HUES64 (cell line): Measurements from ENCODE around the gene DGKI.

Source experiments
- H3K27ac ChIP-seq: 2 replicates; pipeline ENCODE4 v1.7.0; 2013; ENCODE audit warnings: low read depth, low read length, inconsistent platforms
- H3K27me3 ChIP-seq: 2 replicates; pipeline ENCODE4 v1.6.1; 2013; ENCODE audit warnings: mild to moderate bottlenecking, low read length; ENCODE audit not compliant: insufficient read depth
- H3K36me3 ChIP-seq: 2 replicates; pipeline ENCODE4 v1.6.1; 2013; ENCODE audit warnings: mild to moderate bottlenecking, low read length; ENCODE audit not compliant: insufficient read depth
- H3K4me1 ChIP-seq: 2 replicates; pipeline ENCODE4 v1.6.1; 2013; ENCODE audit warnings: mild to moderate bottlenecking, low read length, moderate library complexity; ENCODE audit not compliant: insufficient read depth
- H3K4me3 ChIP-seq: 2 replicates; pipeline ENCODE4 v1.5.1; 2013; ENCODE audit warnings: mild to moderate bottlenecking, low read length, moderate library complexity
- H3K9ac ChIP-seq: 2 replicates; pipeline ENCODE4 v1.6.1; 2013; ENCODE audit warnings: mild to moderate bottlenecking, low read depth, low read length
- H3K9me3 ChIP-seq: 2 replicates; pipeline ENCODE4 v1.6.1; 2013; ENCODE audit warnings: low read depth, low read length; ENCODE audit not compliant: insufficient read depth
- WGBS: fragments of 150-250, 120-280 bp; methylation state at CpG from one replicate; pipeline ENCODE4 v1.1.7; 2013; ENCODE audit warnings: missing lambda C conversion rate; 5-methylcytosine and 5-hydroxymethylcytosine counted together

DGKI gene

DNA sequence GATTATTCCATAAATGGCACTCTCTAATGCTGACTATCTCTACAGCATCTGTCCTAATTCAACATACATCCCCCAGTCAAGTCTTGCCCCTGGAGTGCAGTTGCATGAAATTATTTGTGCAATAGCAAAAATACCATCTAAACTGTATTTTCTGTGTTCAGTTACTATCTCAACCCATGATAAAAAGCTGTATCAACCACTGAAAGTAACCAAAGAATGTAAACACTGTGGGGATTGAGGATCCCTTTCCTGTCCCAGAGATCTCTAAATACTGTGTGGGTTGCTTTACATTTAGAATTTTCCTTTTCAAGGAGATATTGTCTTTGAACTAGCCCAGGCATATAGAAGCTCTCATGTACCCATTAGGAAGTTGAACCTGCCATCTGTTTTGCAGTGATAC lies 23.9 kb upstream of the DGKI start:
- Histone ChIP-seq H3K9ac (no peak overlapping the region), H3K27ac (no peak overlapping the region), H3K4me1 (peaks cover 14% of the 10 kb centered on the region), H3K9me3 (no peaks in the 10 kb centered on the region), H3K27me3 (no peaks in the 10 kb centered on the region), H3K4me3 (no peak overlapping the region), H3K36me3 (peaks cover 37% of the 10 kb centered on the region)

DNA sequence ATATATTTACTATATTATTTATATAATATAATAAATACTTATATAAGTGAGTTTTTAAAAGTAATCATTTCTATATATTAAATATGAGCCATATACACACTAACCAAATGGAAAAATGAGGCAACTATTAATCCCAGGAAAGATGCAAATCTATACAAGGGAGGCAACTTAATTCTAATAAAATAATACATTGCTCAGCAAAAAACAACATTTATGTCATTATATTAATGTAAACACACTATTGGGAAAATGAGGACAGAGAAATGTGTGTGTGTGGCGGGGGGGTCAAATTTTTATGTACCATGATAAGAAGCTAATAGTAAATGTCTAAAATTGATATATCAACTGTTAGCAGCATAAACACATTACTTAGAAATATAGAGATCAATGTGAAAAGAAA lies 23.3 kb upstream of the DGKI start:
- peaks cover 8% of the 10 kb centered on the region for H3K4me1 ChIP-seq
- peaks cover 38% of the 10 kb centered on the region for H3K36me3 ChIP-seq
- no peaks in the 10 kb centered on the region for H3K27me3 ChIP-seq
- H3K9ac ChIP-seq = no peak overlapping the region
- no peaks in the 10 kb centered on the region for H3K9me3 ChIP-seq
- no CpG with 5 or more reads among the region's 1 CpG for WGBS
- no peak overlapping the region for H3K4me3 ChIP-seq
- H3K27ac ChIP-seq = no peak overlapping the region

DNA sequence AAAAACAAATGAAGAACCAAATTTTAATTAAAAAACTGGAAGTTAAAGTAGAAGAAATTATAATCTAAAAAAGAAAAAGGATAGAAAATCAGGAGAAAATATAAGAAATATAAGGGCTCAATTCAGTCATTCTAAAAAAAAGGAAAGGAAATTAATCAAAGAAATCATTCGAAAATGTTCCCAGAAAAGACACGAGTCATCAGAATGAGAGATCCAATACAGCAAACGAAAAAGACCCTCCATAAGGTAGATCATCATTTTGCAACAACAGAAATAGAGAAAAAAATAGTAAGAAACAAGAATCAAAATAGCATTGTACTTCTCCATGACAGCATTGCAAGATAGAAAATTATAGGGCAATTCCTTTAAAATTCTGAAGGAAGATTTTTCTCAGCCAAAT lies 22.5 kb upstream of the DGKI start:
- no peaks in the 10 kb centered on the region for H3K27me3 ChIP-seq
- peaks cover 40% of the 10 kb centered on the region; the same call in 1 of the 2 replicates for H3K36me3 ChIP-seq
- no peak overlapping the region for H3K4me3 ChIP-seq
- 100% methylated on average over 1 of the region's 3 CpGs for WGBS
- H3K9ac ChIP-seq = no peak overlapping the region
- no peaks in the 10 kb centered on the region for H3K9me3 ChIP-seq
- peaks cover 3% of the 10 kb centered on the region; the same call in 1 of the 2 replicates for H3K4me1 ChIP-seq
- H3K27ac ChIP-seq = no peak overlapping the region

DNA sequence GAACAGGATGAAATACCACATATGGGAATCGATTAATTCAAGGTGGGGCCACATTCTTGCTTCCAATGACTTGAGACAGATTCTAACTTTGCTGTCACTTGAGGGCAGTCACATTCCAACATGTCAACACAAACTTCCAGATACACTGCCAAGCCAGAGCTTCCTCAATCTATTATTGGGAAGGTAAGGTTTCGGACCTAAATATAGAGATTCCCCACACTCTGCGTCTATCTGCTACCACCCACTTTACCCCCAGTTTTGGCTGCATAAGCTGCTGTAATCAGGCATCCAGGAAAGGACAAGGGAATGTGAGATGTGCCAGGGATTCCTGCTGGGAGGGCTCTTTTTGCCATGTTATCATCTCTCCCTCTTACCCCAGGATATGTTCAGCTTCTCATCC lies 20.5 kb upstream of the DGKI start:
- H3K9ac ChIP-seq = no peak overlapping the region
- H3K36me3 ChIP-seq = peaks cover 26% of the 10 kb centered on the region; the same call in 1 of the 2 replicates

DNA sequence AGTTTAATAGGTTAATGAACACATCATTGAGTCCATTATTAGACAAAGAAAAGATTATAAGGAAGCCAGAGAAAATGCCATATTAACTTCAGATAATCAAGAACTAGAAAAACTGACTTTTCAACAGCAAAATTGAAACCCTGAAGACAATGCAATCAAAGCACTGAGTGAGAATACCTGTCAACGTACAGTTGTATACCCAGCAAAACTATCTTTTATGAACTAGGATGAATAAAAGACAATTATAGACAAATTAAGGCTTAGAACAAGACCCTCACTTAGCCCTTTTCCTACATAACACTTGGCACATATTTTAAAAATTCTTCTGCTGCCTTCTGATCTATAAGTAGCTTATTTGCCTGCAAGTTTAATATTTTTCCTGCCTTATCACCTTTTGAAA lies 19.0 kb upstream of the DGKI start:
- Histone ChIP-seq H3K36me3 (peaks cover 26% of the 10 kb centered on the region; the same call in 1 of the 2 replicates), H3K4me3 (no peak overlapping the region), H3K27ac (no peak overlapping the region), H3K27me3 (no peaks in the 10 kb centered on the region), H3K9me3 (no peaks in the 10 kb centered on the region), H3K4me1 (0 out of 2 replicates have a peak, but pooled peaks cover 2% of the 10 kb centered on the region), H3K9ac (no peak overlapping the region)
- WGBS = no CpG with 5 or more reads among the region's 1 CpG

More for the DNA sequence above, 20.5 kb upstream of the DGKI start:
- Histone ChIP-seq H3K27me3 (no peaks in the 10 kb centered on the region), H3K4me3 (no peak overlapping the region), H3K27ac (no peak overlapping the region), H3K9me3 (no peaks in the 10 kb centered on the region), H3K4me1 (no peaks in the 10 kb centered on the region)
- 93% methylated on average over 3 of the region's 3 CpGs for WGBS

- Histone ChIP-seq H3K4me3 (no peak overlapping the region), H3K9ac (no peak overlapping the region), H3K27ac (no peak overlapping the region), H3K9me3 (no peaks in the 10 kb centered on the region), H3K4me1 (0 out of 2 replicates have a peak, but pooled peaks cover 4% of the 10 kb centered on the region), H3K27me3 (no peaks in the 10 kb centered on the region), H3K36me3 (peaks cover 26% of the 10 kb centered on the region; the same call in 1 of the 2 replicates)
- WGBS = 93% methylated on average over 2 of the region's 2 CpGs
These were observed 16.2 kb upstream of the DGKI start for GRCh38 chr7:137862964-137863363.

DNA sequence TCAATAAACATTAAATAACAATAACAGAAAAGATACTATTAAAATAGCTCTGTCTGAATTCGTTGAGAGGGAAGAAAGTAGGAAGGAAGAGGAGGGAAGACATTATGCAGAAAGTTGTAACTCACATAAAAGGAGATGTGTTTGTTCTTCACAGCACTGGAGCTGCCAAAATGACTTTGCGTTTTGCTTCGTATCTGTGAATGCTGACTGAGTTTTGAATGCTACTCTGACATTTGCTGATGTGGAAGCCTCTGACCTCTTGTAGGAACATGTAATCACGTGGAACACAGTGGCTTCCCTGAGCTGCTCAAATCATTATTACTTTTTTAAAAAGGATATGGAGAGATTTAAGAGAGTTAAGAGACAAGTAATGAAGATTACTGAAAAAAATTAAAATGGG lies 15.6 kb upstream of the DGKI start:
- WGBS = 80% methylated on average over 4 of the region's 4 CpGs

DNA sequence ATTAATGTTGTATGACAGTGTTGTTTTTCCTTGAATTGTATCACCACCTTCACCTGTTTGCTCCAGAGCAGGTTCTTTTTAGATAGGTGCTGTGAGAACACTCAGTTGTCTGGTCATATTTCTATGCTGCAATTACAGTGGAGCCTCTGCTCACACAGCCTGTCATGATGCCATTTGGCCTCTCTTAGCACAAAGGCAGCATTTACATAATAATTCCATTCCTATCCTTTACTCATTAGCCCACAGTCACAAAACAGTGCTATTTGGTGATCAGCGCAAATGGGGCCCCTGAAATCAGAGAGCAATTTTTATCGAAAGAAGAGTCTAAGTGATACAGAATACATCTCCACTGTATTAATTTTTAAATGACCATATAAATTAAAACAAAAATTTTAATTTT lies 13.8 kb upstream of the DGKI start:
- H3K27ac ChIP-seq = no peak overlapping the region
- H3K27me3 ChIP-seq = no peaks in the 10 kb centered on the region
- 100% methylated on average over 2 of the region's 2 CpGs for WGBS
- H3K36me3 ChIP-seq = peaks cover 11% of the 10 kb centered on the region; the same call in 1 of the 2 replicates
- H3K9me3 ChIP-seq = no peaks in the 10 kb centered on the region
- no peak overlapping the region for H3K9ac ChIP-seq
- H3K4me3 ChIP-seq = no peak overlapping the region
- 0 out of 2 replicates have a peak, but pooled peaks cover 4% of the 10 kb centered on the region for H3K4me1 ChIP-seq

More for the DNA sequence above, 15.6 kb upstream of the DGKI start:
- Histone ChIP-seq H3K9me3 (no peaks in the 10 kb centered on the region), H3K4me3 (no peak overlapping the region), H3K4me1 (0 out of 2 replicates have a peak, but pooled peaks cover 4% of the 10 kb centered on the region), H3K9ac (no peak overlapping the region), H3K36me3 (peaks cover 24% of the 10 kb centered on the region; the same call in 1 of the 2 replicates), H3K27me3 (no peaks in the 10 kb centered on the region), H3K27ac (no peak overlapping the region)

DNA sequence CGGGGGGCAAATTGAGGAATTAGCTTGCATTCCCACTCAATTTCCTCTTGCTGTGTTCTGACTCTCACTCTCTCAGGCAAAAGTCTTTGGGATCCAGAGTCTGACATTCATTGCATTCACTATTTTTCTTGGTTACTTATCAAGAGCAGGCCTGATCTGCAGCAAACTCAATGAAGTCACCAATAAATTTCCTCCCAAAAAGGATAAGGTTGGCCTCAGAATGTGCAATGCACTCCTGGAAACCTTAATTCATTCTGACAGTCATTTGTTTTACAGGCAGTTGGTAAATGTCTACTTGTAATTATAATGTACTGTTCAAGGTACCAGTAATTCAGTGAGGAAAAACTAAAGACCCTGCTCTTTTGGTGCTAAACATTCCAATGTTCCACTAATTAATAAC lies 6.3 kb upstream of the DGKI start:
- H3K36me3 ChIP-seq = no peaks in the 10 kb centered on the region
- H3K27me3 ChIP-seq = peaks cover 20% of the 10 kb centered on the region
- 98% methylated on average over 1 of the region's 1 CpG for WGBS
- H3K27ac ChIP-seq = no peak overlapping the region
- no peak overlapping the region for H3K4me3 ChIP-seq
- H3K9me3 ChIP-seq = no peaks in the 10 kb centered on the region
- H3K9ac ChIP-seq = no peak overlapping the region
- no peaks in the 10 kb centered on the region; the same call in 1 of the 2 replicates for H3K4me1 ChIP-seq

DNA sequence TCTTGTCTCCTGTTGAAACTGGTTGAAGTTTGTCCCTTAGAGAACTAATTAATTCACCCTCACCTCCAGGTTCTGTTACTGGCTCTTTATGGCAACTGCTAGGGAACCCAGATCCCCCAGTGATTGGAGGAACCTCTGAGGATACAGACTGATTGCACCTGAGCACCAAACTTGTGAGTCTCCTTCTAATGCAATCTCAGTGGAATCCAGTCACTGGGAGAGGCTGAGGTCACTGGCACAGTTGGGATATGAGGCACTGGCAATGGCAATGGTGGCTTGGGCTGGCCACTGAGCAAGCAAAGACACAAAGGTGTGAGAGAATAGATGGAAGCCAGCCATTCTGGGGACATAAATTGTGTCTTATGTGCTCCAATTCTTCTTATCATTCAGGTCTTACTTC lies 5.3 kb upstream of the DGKI start:
- Histone ChIP-seq H3K9ac (no peak overlapping the region), H3K36me3 (no peaks in the 10 kb centered on the region), H3K4me1 (no peaks in the 10 kb centered on the region; the same call in 1 of the 2 replicates), H3K4me3 (no peak overlapping the region), H3K9me3 (no peaks in the 10 kb centered on the region), H3K27ac (no peak overlapping the region), H3K27me3 (peaks cover 29% of the 10 kb centered on the region)

- H3K9ac ChIP-seq = no peak overlapping the region
- no peak overlapping the region for H3K4me3 ChIP-seq
- peaks cover 37% of the 10 kb centered on the region for H3K27me3 ChIP-seq
- no peak overlapping the region for H3K27ac ChIP-seq
- no peaks in the 10 kb centered on the region; the same call in 1 of the 2 replicates for H3K4me1 ChIP-seq
- WGBS = 91% methylated on average over 6 of the region's 6 CpGs
- H3K36me3 ChIP-seq = no peaks in the 10 kb centered on the region
- no peaks in the 10 kb centered on the region for H3K9me3 ChIP-seq
These were observed 4.5 kb upstream of the DGKI start for GRCh38 chr7:137850972-137851945.
